Stimulated activated CD4-positive, alpha-beta T cell treated with anti-CD3 and anti-CD28 coated beads, Interleukin-4, amount 100 ng/mL, for 4 hours (primary cell): ENCODE data around the gene EFHD2.
"Not testable (repeated sequence)": the region's sequence is repeated elsewhere in the genome, so short reads cannot be mapped to it uniquely, and the experiment has no call there.

Experiments
- DNase-seq, 2 experiments: peaks; one replicate each; pipeline ENCODE4 v3.0.0-alpha.2; 2020

The EFHD2 gene

DNA sequence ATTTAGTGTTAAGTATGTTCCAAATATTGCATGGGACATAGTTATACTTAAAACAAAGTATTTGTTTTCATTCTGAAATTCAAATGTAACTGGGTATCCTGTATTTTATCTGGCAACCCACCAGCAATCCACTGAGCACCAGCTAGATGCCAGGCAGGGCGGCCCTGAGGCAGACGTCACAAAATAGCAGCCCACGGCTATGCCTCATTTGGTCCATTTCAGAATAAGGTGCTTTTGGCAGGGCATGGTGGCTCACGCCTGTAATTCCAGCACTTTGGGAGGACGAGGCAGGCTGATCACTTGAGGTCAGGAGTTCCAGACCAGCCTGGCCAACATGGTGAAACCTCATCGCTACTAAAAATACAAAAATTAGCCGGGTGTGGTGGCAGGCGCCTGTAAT is 19.9 kb upstream of the EFHD2 start:
- not testable (repeated sequence) for DNase-seq

DNA sequence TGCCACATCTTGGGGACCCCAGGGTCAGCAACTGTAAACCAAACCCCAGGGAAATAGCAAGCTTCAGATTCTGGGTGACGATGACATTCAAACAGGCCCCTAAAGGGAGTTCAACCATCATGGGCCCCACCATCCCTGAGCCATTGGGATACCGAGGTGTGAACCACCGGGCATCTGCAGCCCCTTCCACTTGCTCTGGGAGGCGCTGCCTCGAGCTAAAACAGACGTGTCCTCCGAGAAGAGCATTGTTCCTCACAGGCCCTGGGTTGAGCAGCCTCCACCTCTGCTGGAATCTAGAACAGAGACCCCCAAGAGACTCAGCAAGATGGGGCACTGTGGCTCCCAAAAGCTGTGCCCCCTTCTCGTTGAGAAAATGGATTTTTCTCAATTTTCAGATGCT is 19.0 kb upstream of the EFHD2 start:
- DNase-seq, result no peak

DNA sequence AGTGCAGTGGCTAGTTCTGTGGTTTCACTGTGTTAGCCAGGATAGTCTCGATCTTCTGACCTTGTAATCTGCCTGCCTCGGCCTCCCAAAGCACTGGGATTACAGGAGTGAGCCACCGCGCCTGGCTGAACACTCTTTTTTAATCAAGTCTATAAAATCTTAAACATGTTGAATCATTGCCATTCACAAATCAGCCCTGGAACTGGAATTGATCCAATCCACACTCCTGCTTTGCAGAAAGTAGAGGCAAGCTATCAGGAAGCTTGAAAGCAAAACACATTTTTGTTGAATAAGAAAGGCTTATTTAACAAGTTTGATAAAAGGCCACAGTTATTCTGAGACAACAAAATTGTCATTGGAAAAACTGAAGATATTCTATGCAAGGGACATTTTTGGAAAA is 18.3 kb upstream of the EFHD2 start:
- DNase-seq, result no peak

DNA sequence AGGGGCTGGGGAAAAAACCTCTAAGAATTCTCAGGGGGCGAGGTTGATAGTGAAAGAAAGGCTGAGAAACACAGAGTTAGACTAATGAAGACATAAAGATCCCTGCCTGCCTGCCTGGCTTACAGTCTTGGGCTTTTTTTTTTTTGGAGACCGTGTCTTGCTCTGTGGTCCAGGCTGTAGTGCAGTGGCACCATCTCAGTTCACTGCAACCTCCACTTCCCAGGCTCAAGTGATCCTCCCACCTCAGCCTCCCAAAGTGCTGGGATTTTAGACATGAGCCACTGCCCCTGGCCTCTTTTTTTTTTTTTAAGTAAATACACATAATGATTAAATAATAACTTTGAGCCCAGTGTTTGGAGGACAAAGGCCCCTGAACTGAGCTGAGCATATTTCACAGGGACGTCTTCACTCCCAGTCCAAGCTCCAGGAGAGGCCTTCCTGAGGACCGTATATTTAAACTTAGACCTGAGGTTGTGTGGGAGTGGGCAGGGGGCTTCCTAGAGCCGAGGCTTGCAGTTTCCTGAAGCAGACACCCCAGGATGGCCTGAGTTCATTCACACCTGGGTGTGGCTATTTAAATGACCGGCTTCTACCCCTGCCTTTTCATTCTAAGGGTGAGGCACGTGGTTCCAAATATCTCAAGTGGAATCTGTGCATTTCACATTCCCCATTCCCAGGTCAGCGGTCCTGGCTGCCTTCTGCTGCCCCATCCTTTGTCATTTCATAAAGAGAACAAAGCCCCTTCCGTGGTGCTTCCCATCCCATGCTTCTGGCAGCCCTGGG is 16.0 kb upstream of the EFHD2 start:
- no peak for DNase-seq

DNA sequence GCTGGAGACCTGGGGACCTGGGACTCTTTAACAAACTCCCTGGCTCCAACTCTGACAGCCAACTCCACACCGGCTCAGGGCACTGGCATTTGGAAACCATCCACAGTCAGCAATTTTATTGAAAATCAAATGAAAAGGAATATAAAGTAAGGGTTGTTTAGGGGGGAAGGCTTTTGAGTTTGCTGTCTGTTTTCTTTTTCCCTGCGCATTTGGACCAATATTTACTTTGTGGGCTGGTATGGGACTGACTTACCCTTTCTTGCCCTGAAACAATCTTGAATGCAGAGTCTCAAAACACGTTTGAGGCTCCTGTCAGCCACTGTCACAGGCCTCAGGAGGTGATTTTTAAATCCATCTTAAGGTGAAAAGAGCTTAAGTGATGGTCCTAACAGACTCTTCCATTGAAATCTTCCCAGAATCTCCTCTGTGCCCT is 15.4 kb upstream of the EFHD2 start:
- no peak for DNase-seq

DNA sequence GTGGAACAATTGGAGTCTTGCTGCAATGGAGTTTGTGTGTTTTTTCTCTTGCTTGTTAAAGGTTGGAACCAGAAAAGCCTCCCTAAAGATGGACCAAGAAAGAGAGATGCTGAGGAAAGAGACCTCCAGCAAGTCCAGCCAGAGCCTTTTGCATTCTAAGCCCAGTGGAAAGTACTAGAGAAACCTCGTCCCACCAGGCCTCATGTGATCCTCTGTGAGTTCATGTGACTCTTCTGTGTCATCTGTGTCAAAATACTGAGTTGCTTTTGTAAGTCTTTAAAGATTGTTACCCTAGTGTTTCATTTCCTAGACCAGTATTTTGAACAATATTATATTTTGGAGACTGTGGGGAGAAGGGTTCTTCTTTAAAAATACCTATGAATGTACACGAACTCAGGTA is 12.5 kb upstream of the EFHD2 start:
- no peak for DNase-seq

DNA sequence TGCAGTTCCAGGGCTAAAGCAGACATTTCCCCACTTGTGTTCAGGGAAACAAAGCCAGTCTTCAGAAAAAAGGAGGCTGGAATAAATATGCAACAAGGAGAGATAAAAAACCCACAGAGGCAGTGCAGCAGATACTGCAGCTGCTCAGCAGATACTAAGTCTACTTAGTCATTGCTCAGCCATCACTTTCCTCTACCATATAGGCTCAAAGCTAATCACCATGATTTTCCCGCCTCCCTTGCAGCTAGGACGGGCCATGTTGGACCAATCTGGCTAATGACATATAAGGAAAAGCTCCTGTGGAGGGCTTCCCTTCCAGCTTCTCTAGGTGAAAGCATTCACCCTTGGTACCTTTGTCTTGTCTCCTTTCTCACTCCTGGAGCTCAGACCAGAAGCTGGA is 10.0 kb upstream of the EFHD2 start:
- no peak for DNase-seq

DNA sequence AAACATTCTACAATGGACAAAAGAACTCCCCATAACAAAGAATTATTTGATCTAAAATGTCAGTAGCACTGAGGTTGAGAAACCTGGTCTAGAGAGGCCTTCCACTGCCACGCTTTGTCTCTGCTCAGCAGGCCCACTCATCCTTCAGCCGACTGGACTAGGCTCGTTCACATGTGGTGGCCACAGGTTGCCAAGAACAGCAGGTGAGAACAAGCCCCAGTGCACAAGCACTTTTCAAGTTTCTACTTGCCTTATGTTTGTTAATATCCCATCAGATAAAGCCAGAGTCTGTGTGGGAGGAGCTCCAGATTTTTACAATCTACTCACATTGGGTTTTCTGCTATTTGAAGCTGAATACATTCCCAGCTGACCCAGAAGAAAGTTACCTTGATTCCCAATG is 9.1 kb upstream of the EFHD2 start:
- no peak for DNase-seq

DNA sequence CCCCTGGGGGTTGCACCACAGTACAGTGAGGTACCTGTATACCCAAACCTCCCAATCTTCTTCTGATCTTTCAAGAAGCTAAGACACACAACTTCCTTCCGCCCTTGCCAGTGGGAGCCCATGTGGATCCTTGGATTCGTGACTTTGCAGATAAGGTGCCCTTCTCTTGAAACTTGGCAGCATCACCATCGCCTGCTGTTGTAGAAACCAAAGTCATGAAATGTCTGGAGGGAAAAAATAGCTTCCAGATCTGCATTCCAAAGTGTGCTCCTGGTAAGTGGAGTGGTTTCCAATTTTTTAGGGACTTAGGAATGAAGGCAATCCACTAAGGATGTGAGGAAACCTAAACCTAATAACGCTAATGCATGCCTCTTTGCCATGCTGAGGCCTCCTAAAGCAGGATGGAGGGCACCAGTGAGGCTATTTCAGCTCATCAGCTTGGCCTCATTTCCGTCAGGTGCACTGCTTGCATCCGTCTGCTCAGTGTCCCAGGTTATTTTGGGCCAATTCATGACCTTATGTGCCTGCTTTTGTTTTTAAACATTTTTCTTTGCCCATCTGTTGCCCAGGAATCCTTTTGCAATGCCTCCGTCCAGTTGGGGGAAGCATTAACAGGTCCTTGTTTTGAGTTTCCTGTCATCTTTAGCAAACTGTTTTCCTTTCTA is 8.2 kb upstream of the EFHD2 start:
- no peak for DNase-seq

DNA sequence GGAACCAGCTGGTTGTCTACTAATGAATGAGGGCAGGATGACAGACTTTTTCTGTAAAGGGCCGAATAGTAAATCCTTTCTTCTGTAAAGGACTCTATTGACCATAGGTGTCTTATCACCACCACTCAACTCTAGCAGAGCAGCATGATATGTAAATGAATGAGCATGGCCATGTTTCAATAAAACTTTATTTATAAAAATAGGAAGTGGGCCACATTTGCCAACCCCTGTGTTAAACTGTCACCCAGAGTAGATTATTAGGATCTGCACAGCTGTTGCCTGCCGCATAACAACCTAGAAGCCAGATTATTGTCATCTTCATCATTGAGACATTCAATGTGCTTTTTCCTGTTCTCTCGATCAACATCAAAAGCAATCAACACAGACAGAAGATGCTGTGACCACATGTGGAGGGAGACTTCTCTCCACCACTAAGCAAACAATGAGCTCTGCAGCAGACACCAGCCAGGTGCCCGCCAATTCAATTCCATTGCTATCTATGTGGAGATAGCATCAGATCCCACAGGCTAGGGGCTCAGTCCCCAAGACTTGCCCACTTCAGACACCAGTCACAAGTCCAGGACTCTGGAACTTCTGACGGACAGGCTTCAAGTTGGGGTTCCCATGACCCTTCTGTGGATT is 6.8 kb upstream of the EFHD2 start:
- DNase-seq, result no peak

DNA sequence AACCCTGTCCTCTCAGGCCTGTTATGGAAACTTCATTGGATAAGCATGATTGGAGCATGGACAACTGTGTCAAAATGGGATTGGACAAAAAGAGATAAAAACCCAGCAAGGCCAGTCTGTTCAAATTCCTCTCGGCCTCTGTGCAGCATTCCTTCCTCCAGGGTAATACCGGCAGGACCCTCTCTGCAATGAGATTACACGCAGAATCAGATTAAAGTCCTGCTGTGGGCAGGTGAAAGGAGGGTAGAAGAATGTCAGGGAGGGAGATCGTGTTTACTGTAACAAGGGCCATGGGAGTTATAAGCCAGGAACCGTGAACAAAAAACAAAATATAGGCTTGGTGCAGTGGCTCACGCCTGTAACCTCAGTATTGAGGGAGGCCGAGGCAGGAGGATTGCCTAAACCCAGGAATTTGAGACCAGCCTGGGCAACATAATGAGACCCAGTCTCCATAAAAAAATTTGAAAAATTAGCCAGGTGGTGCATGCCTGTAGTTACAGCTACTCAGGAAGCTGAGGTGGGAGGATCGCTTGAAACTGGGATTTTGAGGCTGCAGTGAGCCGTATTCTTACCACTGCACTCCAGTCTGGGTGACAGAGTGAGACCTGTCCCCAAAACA is 5.6 kb upstream of the EFHD2 start:
- DNase-seq, result no peak

DNA sequence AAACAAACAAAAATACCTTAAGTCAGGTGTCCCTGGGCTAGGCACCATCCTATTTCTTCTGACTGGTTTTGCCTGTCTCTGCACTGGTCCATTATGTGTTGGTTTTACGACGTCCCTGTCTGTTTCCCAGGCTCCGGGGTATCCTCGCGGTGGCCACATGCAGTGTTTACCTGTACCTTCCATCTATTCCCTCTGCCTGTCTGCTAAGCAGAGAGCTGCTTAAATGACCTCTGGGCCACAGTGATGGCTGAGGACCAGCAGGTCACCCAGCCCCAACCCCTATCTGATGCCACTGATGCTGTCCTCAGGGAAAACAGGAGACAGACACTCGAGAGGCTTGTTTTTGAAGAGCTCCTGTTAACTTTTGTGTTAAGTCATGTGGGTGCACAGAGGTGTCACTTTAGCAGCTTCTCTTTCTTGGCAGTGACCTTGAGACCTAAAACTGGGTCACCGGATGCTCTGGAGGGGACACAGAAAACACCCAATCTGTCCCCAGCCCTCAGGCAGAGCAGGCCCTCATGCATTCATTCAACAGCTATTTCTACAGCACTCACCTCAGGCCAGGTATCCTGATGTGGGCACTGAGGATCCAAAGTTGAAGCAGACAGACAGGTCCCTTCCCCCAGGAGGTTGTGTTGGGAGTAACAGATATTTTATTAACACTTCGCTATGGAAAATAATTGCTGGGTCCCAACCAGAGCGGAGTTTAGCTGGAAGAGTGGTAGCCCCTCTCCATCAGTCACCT is 4.4 kb upstream of the EFHD2 start:
- DNase-seq, result no peak

DNA sequence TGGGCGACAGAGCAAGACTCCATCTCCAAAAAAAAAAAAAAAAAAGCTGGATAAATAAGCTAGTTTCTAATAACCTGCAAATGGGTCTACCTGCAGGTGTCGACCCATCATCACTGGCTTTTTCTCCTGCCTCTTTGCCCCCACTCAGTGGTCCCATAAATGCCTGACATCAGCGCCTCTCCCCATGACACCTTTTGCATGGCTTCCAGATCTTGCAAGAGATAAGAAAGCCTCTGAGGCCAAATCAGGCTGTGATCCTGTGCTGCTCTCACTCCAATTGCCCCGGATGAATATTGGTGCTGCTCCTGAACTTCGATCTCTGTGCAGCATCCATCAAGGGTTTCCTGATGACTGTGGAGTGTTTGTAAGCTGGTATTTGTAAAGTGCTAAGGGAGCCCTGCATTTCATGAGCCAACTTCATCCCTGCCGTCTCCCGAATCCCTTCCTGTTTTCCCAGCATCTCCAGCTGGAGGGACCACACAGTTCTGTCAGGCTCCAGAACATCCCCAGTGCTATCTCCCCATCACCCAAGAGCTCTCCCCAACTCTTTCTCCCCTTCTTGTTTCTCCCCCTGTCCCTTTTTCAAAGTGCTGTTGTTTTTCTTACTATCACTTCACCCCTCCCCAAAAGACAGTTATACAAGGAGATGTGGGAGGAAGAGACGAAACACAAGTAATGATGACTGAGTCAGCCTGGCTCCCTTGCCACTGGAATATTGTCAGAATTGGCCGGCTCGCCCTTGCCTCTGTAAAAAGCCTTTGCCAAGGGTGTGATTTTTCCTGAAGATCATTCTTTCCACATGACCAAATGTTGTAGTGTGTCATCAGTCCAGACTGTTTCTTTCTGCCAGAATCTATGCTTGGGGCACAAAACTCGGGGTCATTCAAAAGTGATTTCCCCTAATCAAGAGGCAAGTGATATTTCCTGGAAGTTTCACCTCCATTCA is 2.8 kb upstream of the EFHD2 start:
- DNase-seq, result no peak

DNA sequence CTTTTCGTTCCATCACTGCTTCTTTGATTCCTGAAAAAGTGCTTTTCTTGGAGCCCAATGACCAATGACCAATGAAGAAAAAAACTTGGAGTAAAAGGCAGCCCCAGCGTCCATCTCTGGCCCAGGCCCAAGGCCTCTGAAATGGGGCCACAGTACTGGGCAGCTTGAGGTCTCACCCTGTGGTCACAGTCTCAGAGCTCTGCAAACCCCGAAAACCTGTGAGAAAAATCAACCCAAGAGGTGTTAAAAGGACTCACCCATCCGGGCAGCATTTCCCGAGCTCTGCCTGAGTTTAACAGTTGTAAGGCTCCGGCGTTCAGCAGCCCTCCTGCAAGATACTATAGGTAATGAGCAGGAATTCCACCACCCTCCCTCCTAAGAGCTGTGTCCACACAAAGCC is 2.1 kb upstream of the EFHD2 start:
- no peak for DNase-seq

DNA sequence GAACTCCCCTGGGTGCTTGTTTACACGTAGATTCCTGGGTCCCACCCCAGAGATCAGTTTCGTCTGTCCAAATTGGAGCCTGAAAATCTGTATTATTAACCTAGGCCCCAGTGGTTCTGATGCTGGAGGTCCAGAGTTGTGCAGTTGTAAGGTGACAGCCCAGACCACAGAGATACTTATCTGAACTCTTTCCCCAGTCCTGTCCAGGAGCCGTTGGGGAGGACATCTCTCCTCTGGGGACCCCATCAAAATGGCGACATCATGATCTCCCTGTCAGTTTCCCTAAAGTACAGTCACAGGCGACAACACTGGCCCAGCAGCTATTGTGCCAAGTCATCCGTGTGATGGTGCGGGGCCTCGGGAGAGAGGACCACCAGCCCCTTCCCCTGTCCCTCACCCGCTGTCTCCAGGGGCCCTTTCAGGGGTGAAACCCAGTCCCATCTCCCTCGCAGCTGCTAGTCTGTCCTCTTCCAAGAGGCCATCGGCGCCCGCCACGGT is 749 bp upstream of the EFHD2 start:
- no peak for DNase-seq

DNA sequence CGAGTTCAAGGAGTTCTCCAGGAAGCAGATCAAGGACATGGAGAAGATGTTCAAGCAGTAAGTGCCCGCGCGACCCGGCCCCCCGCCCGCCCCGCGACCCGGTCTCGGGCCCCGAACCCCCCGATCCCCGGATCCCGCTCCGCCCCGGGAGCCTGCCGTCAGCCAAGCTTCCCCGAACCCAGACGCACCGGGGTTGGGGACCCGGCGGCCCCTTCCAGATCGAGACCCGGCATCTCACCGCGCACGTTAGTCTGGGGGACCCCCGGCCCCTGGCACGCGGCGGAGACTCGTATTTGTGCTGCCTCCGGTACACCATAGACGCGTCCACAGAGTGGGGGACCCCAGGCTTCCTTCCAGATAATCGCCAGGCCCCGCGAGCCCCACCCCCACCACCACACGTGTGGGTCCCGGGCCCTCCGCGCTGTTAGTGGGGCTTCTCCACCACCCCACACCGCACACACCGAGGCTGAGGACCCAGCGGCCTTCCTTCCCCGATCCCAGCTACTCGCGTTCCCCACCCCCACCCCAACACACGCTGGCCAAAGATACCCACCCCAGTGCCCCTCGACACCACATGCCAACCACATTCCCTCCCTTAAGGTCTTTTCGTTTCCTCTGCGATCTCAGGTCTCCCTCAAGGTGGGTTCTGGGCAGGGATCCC is 665 bp downstream of the EFHD2 start:
- DNase-seq, result peak in 1 of 2 experiments; percentile 18

DNA sequence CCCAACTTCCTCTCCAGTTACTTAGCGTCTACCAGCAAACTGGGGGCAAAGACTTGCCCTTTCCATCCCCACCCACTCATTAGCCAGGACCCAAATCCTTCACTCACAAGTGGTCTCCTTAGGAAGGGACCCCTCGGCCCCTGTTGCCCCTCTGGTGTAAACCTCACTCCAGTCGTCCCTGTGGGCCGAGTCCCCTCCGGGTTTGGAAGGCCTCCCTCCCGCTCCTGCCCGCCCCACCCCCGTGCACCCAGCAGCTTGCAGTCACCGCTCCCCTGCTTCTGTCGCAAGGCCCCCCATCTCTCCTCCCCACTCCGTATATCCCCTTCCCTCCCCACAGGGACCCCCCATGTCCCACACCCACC is 1.2 kb downstream of the EFHD2 start:
- no peak for DNase-seq

DNA sequence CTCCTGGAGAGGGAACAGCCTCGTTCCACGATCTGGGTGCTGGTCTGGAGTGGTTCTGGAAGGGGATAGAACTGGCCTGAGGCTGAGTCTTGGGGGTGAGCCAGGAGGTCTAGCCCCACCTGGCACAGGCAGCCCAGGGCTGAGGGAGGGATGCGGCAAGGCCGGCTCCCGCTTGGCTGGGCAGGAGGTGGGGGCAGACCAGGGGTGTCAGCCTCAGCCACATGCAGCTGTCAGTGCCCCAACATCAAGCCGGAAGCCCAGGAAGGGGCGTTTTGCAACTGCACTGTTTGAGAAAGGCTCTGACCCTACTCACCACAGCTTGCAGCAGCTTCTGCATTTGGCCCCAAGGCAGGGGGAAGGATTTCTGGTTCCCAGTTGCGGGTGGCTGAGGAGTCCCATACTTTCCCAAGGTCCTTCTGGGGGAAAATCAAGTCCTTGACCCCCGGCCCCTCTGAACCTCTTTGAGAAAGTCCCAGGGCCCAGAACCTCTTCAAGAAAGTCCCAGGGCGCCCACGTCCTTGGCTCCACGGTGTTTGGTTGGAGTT is 2.0 kb downstream of the EFHD2 start:
- DNase-seq, result no peak

DNA sequence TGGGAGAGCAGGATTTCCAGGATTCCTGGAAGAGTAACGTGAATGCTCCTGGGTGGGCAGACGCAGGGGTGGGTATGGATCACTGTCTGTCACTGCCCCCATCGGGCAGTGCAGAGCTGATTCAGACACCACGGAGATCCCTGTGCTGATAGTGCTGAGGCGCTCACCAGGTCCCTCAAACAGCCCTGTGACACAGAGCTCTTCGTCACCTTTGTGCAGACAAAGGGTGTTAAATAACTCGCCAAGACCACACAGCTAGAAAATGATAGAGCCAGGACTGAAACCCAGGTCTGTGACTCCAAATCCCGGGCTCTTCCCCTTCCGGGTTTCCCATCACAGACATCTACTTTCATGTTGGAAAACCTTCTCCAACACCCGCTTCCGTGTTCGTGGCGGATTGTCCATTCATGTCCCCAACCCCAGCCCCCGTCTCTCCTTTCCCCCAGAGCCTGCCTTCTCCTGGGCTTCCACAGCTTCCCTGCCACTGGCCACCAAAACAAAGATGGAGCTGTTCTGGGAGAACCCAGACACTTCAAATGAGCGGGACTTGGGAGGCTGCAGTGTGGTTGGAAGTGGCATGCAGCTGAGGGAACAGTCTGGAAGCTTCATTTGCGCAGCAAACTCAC is 2.6 kb downstream of the EFHD2 start:
- peak in 1 of 2 experiments; percentile 43 for DNase-seq

DNA sequence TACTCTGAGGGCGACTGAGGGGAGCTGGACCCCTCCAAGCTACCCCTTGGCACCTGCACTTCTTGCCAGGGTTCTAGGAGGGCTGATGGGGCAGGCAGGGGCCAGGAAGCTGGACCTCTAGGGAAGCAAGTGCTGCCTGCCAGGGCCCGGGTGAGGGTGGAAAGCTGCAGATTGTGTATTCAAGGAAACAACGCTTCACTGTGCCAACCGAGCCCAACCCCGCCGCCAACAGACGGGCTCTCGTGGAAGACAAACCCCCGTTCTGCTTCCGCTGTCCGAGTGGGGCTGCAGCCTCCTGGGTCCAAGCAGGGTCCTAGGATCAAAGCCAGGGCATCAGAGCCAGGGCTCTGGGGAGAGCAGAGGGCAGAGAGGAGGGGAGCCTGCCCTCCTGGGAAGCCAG is 3.2 kb downstream of the EFHD2 start:
- DNase-seq, result no peak
